Mesothelial cell of epicardium (in vitro differentiated cells): Measurements from ENCODE around the gene CLEC18A. TPM values are rescaled to one million over a fixed set of nuclear protein-coding genes. Genes with fewer than 3 reads are reported as not detected.

ENCODE experiments used
- DNase-seq, 2 experiments: peaks; one replicate each; pipeline ENCODE4 v3.0.0; 2021; ENCODE audit warnings: low spot score in 2 of 2; ENCODE audit not compliant: unreplicated experiment in 2 of 2
- H3K27ac Mint-ChIP-seq: 2 replicates; pipeline ENCODE4 v1.8.0; 2021; ENCODE audit warnings: mixed read lengths
- H3K27me3 Mint-ChIP-seq: 2 replicates; pipeline ENCODE4 v1.8.0; 2021; ENCODE audit warnings: low read depth, mixed read lengths
- H3K36me3 Mint-ChIP-seq: 2 replicates; pipeline ENCODE4 v1.8.0; 2021; ENCODE audit warnings: mixed read lengths
- H3K4me1 Mint-ChIP-seq: 2 replicates; pipeline ENCODE4 v1.8.0; 2021; ENCODE audit warnings: mixed read lengths
- H3K4me3 Mint-ChIP-seq: 2 replicates; pipeline ENCODE4 v1.8.0; 2021; ENCODE audit warnings: mild to moderate bottlenecking, moderate library complexity, mixed read lengths
- H3K9me3 Mint-ChIP-seq: 2 replicates; pipeline ENCODE4 v1.8.0; 2021; ENCODE audit warnings: mixed read lengths
- CTCF ChIP-seq: fragments of 200-600 bp; sonication (generic); IDR thresholded peaks from one replicate; pipeline ENCODE4 v1.5.0; 2021; ENCODE audit warnings: antibody characterized with exemption; ENCODE audit not compliant: unreplicated experiment
- total RNA-seq: library from RNA; stranded (reverse); gene quantifications from 3 replicates; pipeline ENCODE4 v1.2.1, GENCODE V29; 2021

Gene CLEC18A
- total RNA-seq, 1 donor from 2014 or later = 2.2 TPM

GRCh38 chr16:69909760-69910159, 41.4 kb upstream of the CLEC18A start:
- Mint-ChIP-seq H3K36me3 (peaks cover 11% of the 10 kb centered on the region), H3K27me3 (no peaks in the 10 kb centered on the region), H3K9me3 (no peaks in the 10 kb centered on the region), H3K4me1 (no peaks in the 10 kb centered on the region), H3K27ac (no peak overlapping the region), H3K4me3 (no peak overlapping the region)
- TF ChIP-seq CTCF = no peak
- DNase-seq = no peak

- Mint-ChIP-seq H3K9me3 (no peaks in the 10 kb centered on the region), H3K27me3 (no peaks in the 10 kb centered on the region), H3K27ac (no peak overlapping the region), H3K4me3 (no peak overlapping the region), H3K4me1 (no peaks in the 10 kb centered on the region), H3K36me3 (peaks cover 11% of the 10 kb centered on the region)
- TF ChIP-seq CTCF = no peak
- DNase-seq = no peak
These were observed 40.2 kb upstream of the CLEC18A start for GRCh38 chr16:69910964-69911363.

GRCh38 chr16:69916462-69916861, 34.7 kb upstream of the CLEC18A start:
- Mint-ChIP-seq H3K27me3 (no peaks in the 10 kb centered on the region), H3K4me1 (peaks cover 21% of the 10 kb centered on the region), H3K36me3 (no peaks in the 10 kb centered on the region), H3K27ac (peak overlapping the region; percentile 6), H3K4me3 (no peak overlapping the region), H3K9me3 (no peaks in the 10 kb centered on the region)
- DNase-seq = no peak
- TF ChIP-seq CTCF = no peak

GRCh38 chr16:69917311-69917710, 33.8 kb upstream of the CLEC18A start:
- H3K4me3 Mint-ChIP-seq = peak overlapping the region; percentile 44
- peaks cover 2% of the 10 kb centered on the region for H3K36me3 Mint-ChIP-seq
- H3K27me3 Mint-ChIP-seq = no peaks in the 10 kb centered on the region
- DNase-seq = no peak
- no peak for TF ChIP-seq CTCF
- peak overlapping the region; percentile 94 for H3K27ac Mint-ChIP-seq
- no peaks in the 10 kb centered on the region for H3K9me3 Mint-ChIP-seq
- peaks cover 21% of the 10 kb centered on the region for H3K4me1 Mint-ChIP-seq

- Mint-ChIP-seq H3K27ac (peak overlapping the region; percentile 94), H3K4me1 (peaks cover 21% of the 10 kb centered on the region), H3K4me3 (peak overlapping the region; percentile 44), H3K27me3 (no peaks in the 10 kb centered on the region), H3K9me3 (no peaks in the 10 kb centered on the region), H3K36me3 (peaks cover 5% of the 10 kb centered on the region)
- DNase-seq = peak in 1 of 2 experiments; percentile 54
- TF ChIP-seq CTCF = no peak
These were observed 33.4 kb upstream of the CLEC18A start for GRCh38 chr16:69917739-69918138.

GRCh38 chr16:69918241-69918640, 32.9 kb upstream of the CLEC18A start:
- H3K36me3 Mint-ChIP-seq = peaks cover 5% of the 10 kb centered on the region

More at GRCh38 chr16:69918241-69918640, 32.9 kb upstream of the CLEC18A start:
- peaks cover 21% of the 10 kb centered on the region for H3K4me1 Mint-ChIP-seq
- H3K4me3 Mint-ChIP-seq = peak overlapping the region; percentile 44
- TF ChIP-seq CTCF = no peak
- peak overlapping the region; percentile 94 for H3K27ac Mint-ChIP-seq
- H3K9me3 Mint-ChIP-seq = no peaks in the 10 kb centered on the region
- H3K27me3 Mint-ChIP-seq = no peaks in the 10 kb centered on the region
- no peak for DNase-seq
